Stimulated activated CD8-positive, alpha-beta memory T cell treated with anti-CD3 and anti-CD28 coated beads, Interleukin-4, amount 100 ng/mL, for 48 hours (primary cell): ENCODE measurements around the gene CHD6.

ENCODE experiments used
- DNase-seq: peaks from one replicate; pipeline ENCODE4 v3.0.0-alpha.2; 2020

Gene CHD6

DNA sequence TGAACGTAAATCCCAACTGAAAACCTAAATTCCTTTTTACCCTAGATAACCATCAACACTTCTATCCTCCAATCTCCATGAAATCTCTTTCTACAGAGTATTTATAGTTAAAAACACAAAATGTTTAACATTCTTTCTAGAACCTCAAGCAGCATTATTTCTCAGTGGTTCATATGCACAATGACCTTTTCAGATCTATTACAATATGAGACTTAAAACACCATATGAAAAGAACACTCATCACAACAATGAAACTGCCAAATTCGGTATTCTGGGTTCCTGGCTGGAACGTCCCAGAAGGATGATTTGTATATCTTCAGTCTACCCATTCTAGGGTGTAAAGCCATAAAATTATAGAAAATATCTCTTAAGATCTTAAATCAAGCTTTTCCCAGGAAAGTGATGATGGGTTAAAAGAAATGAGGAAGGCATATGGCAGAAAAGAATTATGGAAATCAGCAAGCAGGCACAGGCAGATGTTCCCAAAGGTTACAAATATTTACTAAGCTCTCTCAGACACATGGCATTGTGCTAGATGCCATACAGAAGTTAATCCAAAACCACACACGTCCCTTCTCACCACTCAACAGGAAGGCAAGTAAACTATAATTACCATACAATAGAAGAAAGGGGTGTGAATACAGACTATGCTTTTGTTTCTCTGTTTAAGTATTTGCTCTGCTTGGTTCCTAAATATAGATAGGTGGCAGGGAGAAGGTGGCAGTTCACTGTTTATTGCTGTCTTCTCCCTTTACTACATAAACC lies 118.0 kb downstream of the CHD6 start:
- no peak for DNase-seq

DNA sequence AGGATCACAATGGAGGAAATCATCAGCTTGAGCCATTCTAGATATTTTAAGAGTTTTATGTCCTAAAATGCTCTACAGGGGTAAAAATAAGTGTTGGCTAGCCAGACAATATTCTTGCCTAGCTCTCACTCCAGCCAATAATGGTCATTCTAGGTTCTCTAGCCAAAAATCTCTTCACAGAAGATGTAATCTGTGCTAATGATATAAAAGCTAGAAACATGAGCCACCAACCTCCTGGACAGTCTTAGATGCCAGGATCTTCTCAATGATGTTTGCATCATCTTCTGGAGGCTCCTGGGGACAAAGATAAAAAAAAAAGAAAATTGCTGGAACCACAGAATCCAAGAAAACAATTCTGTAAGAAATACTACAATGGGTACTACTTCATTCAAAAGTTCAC lies 119.1 kb downstream of the CHD6 start:
- DNase-seq: no peak

DNA sequence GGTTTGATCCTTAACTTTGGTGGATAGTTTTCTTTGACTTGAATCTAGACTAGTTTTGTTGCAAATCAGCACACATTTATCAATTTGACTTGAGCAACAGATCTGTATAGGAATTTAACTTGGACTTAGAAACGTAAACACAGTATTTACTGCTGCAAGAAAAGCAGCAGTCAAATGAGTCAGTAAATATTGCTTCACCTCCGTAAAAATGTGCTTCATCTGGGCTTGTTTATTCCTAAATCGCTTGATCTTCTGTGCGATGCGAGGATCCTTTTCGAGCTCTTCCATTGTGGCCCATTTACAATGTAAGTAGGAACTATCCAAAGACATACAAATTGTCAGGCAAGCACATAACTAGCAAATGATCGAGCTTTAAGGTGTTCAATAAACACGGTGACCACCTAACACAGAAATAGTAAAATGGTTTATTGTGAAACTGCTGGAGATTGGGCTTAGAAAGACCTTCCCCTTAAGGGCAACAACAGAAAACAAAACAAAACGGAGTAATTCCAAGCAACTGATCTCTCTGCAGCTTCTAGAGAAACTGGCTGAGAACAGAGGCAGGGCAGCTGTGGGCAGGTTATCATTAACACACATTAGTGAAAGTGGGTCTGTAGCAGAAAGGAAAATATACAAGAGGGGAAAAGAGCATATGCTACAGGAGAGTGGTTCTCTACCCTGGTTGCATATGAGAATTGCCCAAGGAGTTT lies 120.8 kb downstream of the CHD6 start:
- no peak for DNase-seq

GRCh38 chr20:41494451-41494850 lies 123.7 kb downstream of the CHD6 start:
- no peak for DNase-seq

GRCh38 chr20:41483553-41483930 lies 134.6 kb downstream of the CHD6 start:
- no peak for DNase-seq

- DNase-seq: no peak
These were observed 135.3 kb downstream of the CHD6 start for GRCh38 chr20:41482647-41483552.

DNA sequence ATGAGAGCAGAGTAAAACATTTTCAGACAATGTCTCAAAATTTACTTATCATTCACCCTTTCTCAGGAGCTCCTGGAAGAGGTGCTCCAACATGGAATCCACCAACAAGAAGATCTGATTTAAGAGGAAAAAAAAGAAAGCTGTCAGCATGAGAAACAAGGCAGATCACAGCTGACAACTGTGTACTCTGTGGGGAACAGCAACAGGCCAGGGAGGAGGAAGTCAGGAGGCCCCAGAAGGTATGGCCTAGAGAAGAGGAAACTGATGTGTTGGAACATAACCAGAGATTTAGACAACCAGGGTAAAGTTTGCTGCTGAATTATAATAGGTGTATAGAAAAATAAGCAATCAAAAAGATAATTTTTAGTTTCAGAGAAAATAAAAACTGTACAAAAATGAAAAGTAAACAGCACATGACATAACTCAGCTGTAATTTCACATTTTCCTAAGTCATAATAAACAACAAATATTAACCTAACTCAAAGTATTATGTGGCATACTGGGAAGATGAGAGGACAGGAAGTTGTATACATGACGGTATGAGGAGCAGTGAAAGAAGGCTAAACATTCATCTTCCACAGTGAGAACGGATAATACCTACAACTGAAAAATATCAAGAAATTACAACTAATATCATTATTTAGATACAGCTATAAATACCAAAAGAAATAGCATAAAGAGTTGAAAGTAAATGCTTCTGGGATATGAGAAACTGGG lies 138.0 kb downstream of the CHD6 start:
- DNase-seq: no peak

DNA sequence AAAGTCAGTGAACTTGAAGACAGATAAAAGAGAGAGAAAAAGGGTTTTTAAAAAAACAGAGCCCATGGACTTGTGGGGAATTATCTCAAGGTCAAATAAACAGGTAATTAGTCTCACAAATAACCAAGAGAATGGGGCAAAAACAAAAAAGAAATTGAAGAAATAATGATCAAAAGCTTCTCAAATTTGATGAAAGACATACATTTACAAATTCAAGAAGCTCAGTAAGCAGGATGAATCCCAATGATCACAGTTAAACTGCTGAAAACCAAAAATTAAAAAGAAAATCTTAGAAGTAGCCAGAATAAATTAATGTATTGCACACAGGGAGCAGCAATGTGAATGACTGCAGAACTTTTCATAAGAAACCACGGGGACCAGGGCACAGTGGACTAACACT lies 139.1 kb downstream of the CHD6 start:
- DNase-seq: no peak

DNA sequence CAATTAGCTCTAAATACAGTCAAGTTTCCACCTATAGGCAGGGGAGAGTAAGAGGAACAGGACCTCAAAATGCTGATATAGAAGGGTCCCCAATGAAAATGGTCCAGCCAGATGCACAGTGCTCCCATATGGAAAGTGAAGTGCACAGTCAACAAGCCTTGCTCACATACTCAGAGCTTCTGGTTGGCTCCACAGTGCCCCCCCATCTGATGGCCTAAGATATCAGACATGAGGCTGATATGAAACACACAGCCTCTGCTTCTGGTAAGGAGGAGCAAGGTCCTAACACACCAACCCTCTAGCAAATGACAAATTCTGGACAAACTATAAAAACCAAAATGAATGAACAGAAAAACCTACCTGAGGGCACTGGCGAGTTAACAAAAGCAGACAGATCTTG lies 140.2 kb downstream of the CHD6 start:
- no peak for DNase-seq

DNA sequence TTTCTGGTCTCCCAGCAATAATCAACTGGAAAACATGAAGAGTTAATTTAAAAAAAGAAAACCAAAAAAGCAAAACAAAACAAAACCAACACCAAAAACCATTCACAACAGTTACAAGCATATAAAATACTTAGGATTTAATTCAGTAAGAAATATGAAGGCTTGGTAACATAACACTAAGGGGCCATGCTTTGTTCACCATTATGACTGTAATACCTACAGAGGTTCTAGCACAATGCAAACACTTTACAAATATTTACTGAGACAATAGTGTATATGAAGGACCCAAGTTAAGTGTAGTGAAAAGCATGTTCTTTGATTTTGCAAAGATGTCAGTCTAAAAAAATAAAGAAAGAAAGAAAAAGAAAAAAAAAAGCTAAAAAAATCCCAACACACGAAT lies 141.7 kb downstream of the CHD6 start:
- no peak for DNase-seq

- DNase-seq: no peak
These were observed 142.2 kb downstream of the CHD6 start for GRCh38 chr20:41476013-41476441.

DNA sequence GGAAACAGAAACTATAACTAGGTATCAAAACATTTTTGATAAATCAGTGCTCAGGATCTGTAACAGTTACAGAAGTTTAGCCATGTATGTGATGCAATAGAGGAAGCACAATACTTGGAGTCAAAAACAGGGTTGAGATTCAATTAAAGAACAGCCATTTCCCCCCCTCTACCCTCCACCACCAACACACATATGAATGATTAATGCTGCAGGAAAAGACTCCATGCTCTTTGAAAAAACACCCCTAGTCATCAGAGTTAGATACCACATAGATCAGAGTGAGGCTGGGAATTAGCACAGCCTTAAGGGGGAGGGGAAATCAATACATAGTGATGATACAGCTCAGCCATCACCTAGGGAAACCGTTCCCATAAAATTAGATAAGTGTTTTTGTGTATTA lies 142.7 kb downstream of the CHD6 start:
- DNase-seq: no peak

GRCh38 chr20:41470362-41471095 lies 147.6 kb downstream of the CHD6 start:
- no peak for DNase-seq

DNA sequence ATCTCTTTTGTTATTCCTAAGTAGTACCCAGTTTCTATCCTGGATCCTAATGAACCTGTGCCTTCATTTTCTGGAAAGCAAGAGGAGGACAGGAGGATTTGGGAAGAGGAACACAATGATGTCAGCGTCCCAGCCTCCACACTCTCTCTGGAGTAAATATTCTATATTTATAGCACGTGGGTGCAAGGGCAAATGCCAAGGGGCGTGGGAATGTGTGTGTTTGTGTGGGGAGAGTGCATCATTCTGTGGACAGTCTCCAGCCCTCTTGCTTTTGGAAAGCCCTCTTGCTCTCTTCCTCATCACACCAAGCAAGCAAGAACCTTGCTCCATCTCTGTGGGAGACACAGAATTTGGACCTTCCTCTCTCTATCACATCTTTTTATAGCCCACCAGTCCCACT lies 148.3 kb downstream of the CHD6 start:
- no peak for DNase-seq

DNA sequence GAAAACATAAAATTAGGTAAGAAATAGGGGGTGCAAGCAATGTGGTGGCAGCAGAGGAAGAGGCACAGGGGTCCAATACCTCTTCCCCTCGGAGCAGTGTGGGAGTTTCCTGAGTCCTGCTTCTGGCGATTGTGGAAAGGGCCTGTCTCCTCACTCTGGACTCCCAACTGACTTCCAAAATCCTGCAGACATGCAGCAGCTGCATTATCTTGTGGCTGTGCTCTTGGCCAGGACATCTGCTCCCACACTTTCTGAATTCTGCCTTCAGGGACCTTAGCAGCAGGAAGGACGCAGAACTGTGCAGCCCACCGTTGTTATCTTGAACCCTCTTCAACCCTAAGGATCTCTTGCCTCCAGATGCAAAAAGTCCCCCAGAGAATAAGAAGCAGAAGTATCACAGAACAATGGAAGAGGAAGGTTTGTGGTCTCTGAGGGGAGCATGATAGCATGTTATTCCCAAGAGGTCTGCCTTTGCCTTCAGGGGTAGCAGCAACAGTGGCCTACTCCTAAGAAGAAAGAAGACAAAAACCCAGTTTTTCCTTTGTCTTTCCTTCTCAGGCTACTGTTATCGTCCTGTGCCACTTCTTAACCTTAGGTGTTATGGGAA lies 149.1 kb downstream of the CHD6 start:
- no peak for DNase-seq

GRCh38 chr20:41467690-41468089 lies 150.5 kb downstream of the CHD6 start:
- no peak for DNase-seq

GRCh38 chr20:41467220-41467619 lies 151.0 kb downstream of the CHD6 start:
- DNase-seq: no peak

GRCh38 chr20:41463567-41463966 lies 154.6 kb downstream of the CHD6 start:
- no peak for DNase-seq

- DNase-seq: no peak
These were observed 155.6 kb downstream of the CHD6 start for GRCh38 chr20:41462372-41463161.

DNA sequence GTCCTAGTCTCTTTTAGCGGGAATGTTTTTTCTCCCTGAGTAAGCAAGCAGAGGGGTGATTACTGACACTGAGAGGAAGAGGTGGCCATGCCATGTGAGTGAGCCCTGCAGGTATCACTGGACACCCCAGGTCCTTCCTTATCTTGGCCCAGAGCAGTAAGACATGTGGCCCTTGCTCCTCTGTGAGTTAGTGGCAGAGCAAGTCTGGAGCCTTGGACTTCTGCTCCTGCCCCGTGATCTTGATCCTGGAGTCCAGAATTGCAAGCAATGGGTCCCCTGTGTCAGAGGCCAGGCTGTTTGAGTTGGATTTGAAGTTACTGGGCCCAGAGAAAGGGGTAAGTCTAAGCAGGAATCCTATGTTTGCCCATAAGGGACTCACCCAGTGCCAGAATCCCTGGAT lies 159.4 kb downstream of the CHD6 start:
- DNase-seq: no peak
